IPS DF 19.7 (cell line): ENCODE measurements around the gene PLOD3.
"Not testable (repeated sequence)": the region's sequence is repeated elsewhere in the genome, so short reads cannot be mapped to it uniquely, and the experiment has no call there.

Source experiments
- DNase-seq: peaks from one replicate; pipeline ENCODE4 v3.0.0-alpha.2; 2013; ENCODE audit warnings: low read depth, low spot score

The PLOD3 gene

GRCh38 chr7:101212014-101212413 lies 5.4 kb downstream of the PLOD3 start:
- no peak for DNase-seq

- DNase-seq = no peak
These were observed 5.9 kb downstream of the PLOD3 start for GRCh38 chr7:101211501-101211900.

- no peak for DNase-seq
These were observed 7.2 kb downstream of the PLOD3 start for GRCh38 chr7:101210143-101210542.

- DNase-seq = no peak
These were observed 8.6 kb downstream of the PLOD3 start for GRCh38 chr7:101208794-101209193.

GRCh38 chr7:101207459-101207858 lies 9.9 kb downstream of the PLOD3 start:
- no peak for DNase-seq

- DNase-seq = no peak
These were observed 10.7 kb downstream of the PLOD3 start for GRCh38 chr7:101206665-101207042.

- no peak for DNase-seq
These were observed 11.3 kb downstream of the PLOD3 start for GRCh38 chr7:101205901-101206664.

- DNase-seq = not testable (repeated sequence)
These were observed 13.3 kb downstream of the PLOD3 start for GRCh38 chr7:101203740-101204738.

- DNase-seq = no peak
These were observed 14.8 kb downstream of the PLOD3 start for GRCh38 chr7:101202603-101202918.

- no peak for DNase-seq
These were observed 15.4 kb downstream of the PLOD3 start for GRCh38 chr7:101201695-101202602.

- DNase-seq = no peak
These were observed 16.4 kb downstream of the PLOD3 start, which contains the start of gene MOGAT3 for GRCh38 chr7:101200862-101201599. TSS of gene MOGAT3 (minus strand) at chr7:101201036. CDS start at chr7:101200854, 182 bp downstream.

- DNase-seq = no peak
These were observed 16.9 kb downstream of the PLOD3 start for GRCh38 chr7:101200504-101200861.

GRCh38 chr7:101199522-101199921 lies 17.9 kb downstream of the PLOD3 start:
- not testable (repeated sequence) for DNase-seq

GRCh38 chr7:101198476-101198875 lies 18.9 kb downstream of the PLOD3 start:
- DNase-seq = no peak

GRCh38 chr7:101197991-101198390 lies 19.4 kb downstream of the PLOD3 start:
- no peak for DNase-seq

GRCh38 chr7:101195884-101196283 lies 21.5 kb downstream of the PLOD3 start:
- DNase-seq = no peak

- DNase-seq = no peak
These were observed 28.3 kb downstream of the PLOD3 start for GRCh38 chr7:101189109-101189508.

- DNase-seq = no peak
These were observed 30.4 kb downstream of the PLOD3 start for GRCh38 chr7:101186844-101187428.

GRCh38 chr7:101186194-101186593 lies 31.2 kb downstream of the PLOD3 start:
- no peak for DNase-seq

GRCh38 chr7:101185258-101185839 lies 32.0 kb downstream of the PLOD3 start:
- no peak for DNase-seq
